Astrocyte (in vitro differentiated cells and primary cell): ENCODE data around the gene RAD52.

Source experiments
- EZH2 ChIP-seq: IDR thresholded peaks from 2 replicates; pipeline ENCODE4 v1.6.1; 2012; ENCODE audit warnings: mild to moderate bottlenecking, low read length, inconsistent platforms; ENCODE audit not compliant: insufficient read depth
- TF ChIP-seq, protein P1 (sequence below): IDR thresholded peaks from 2 replicates; pipeline ENCODE4 v1.5.1; 2011; ENCODE audit warnings: low read depth, mild to moderate bottlenecking, inconsistent platforms, low read length, moderate library complexity; ENCODE audit not compliant: insufficient read depth

DNA sequence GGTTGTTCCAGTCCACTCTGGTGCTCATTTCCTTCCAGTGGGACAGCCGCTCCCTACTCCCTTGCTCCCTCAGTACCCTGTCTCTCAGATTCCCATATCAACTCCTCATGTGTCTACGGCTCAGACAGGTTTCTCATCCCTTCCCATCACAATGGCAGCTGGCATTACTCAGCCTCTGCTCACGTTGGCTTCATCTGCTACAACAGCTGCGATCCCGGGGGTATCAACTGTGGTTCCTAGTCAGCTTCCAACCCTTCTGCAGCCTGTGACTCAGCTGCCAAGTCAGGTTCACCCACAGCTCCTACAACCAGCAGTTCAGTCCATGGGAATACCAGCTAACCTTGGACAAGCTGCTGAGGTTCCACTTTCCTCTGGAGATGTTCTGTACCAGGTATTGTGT is 69.9 kb downstream of the RAD52 start:
- TF ChIP-seq, protein P1, sequence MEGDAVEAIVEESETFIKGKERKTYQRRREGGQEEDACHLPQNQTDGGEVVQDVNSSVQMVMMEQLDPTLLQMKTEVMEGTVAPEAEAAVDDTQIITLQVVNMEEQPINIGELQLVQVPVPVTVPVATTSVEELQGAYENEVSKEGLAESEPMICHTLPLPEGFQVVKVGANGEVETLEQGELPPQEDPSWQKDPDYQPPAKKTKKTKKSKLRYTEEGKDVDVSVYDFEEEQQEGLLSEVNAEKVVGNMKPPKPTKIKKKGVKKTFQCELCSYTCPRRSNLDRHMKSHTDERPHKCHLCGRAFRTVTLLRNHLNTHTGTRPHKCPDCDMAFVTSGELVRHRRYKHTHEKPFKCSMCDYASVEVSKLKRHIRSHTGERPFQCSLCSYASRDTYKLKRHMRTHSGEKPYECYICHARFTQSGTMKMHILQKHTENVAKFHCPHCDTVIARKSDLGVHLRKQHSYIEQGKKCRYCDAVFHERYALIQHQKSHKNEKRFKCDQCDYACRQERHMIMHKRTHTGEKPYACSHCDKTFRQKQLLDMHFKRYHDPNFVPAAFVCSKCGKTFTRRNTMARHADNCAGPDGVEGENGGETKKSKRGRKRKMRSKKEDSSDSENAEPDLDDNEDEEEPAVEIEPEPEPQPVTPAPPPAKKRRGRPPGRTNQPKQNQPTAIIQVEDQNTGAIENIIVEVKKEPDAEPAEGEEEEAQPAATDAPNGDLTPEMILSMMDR, result no peak
- TF ChIP-seq EZH2, result no peak
